Endothelial cell of umbilical vein (primary cell): ENCODE measurements around the gene GARIN1A. TPM values are rescaled to one million over a fixed set of nuclear protein-coding genes. Genes with fewer than 3 reads are reported as not detected.
"Not testable (repeated sequence)": the region's sequence is repeated elsewhere in the genome, so short reads cannot be mapped to it uniquely, and the experiment has no call there.

Experiments
- BruUV-seq: library from RNA; stranded (reverse); fragments of 400-500 nt; replicated peaks from 2 replicates; lab custom pipeline; 2021; lab: Mats Ljungman, UMichigan
- CTCF ChIA-PET: fragments of 300-600, 350-600 bp; sonication (Branson Sonifier 250); formaldehyde crosslinking; loops from one replicate; lab custom pipeline; 2021; ENCODE audit warnings: antibody characterized with exemption, inconsistent platforms; lab: Charles Lee
- POLR2A ChIA-PET: fragments of 300-600, 350-600 bp; sonication (Branson Sonifier 250); formaldehyde crosslinking; loops from one replicate; lab custom pipeline; 2021; ENCODE audit warnings: antibody characterized with exemption, inconsistent platforms; lab: Charles Lee
- DNase-seq: peaks from one replicate; pipeline ENCODE4 v3.0.0-alpha.2; 2011; ENCODE audit warnings: low read depth, low spot score
- FAIRE-seq: peaks from 2 replicates; lab custom pipeline; 2011; peaks lifted over from hg19 to GRCh38; lab: Jason Lieb, UNC
- H2AFZ ChIP-seq: 2 replicates; pipeline ENCODE4 v1.6.0; 2012; ENCODE audit warnings: low read depth, low read length, control low read depth, inconsistent platforms
- H3K27ac ChIP-seq: 2 replicates; pipeline ENCODE4 v1.5.1; 2011; ENCODE audit warnings: low read depth, mild to moderate bottlenecking, control low read depth, low read length, moderate library complexity; ENCODE audit not compliant: insufficient read depth
- H3K27me3 ChIP-seq, 2 experiments: 2 replicates each; pipeline versions ENCODE4 v1.6.0 to v1.6.1; 2011; ENCODE audit warnings: low read length in 2 of 2, mixed read lengths in 1 of 2; ENCODE audit not compliant: control insufficient read depth in 2 of 2, insufficient read depth in 2 of 2
- H3K36me3 ChIP-seq, 2 experiments: 2 replicates in 1 of 2; 3 replicates in 1 of 2; pipeline ENCODE4 v1.5.1; 2011; ENCODE audit warnings: low read length in 2 of 2, mild to moderate bottlenecking in 1 of 2, moderate library complexity in 1 of 2; ENCODE audit not compliant: control insufficient read depth in 2 of 2, insufficient read depth in 2 of 2; ENCODE audit errors: extremely low read depth in 1 of 2
- H3K4me1 ChIP-seq: 3 replicates; pipeline ENCODE4 v1.5.1; 2011; ENCODE audit warnings: mild to moderate bottlenecking, low read length; ENCODE audit not compliant: control insufficient read depth, insufficient read depth; ENCODE audit errors: extremely low read depth
- H3K4me2 ChIP-seq: 2 replicates; pipeline ENCODE4 v1.6.1; 2011; ENCODE audit warnings: low read length, control low read depth, mixed read lengths; ENCODE audit not compliant: insufficient read depth
- H3K4me3 ChIP-seq, 3 experiments: fragments of 200-600 bp in 1 of 3; sonication (generic), shearing (Covaris generic) in 1 of 3; replicated peaks in 1 of 3; 2 replicates each; pipeline ENCODE4 v1.5.1; 2011 to 2016; ENCODE audit warnings: control low read depth in 3 of 3, low read length in 3 of 3, mild to moderate bottlenecking in 2 of 3, inconsistent platforms in 1 of 3, low read depth in 1 of 3, moderate library complexity in 1 of 3; ENCODE audit not compliant: insufficient read depth in 1 of 3
- H3K79me2 ChIP-seq: 2 replicates; pipeline ENCODE4 v1.6.0; 2012; ENCODE audit warnings: low read length, inconsistent platforms; ENCODE audit not compliant: control insufficient read depth, insufficient read depth
- H3K9ac ChIP-seq: replicated peaks from 2 replicates; pipeline ENCODE3; 2011; ENCODE audit warnings: low read length, control low read depth; ENCODE audit not compliant: insufficient read depth; ENCODE audit errors: extremely low read depth
- H3K9me1 ChIP-seq: replicated peaks from 3 replicates; pipeline ENCODE4 v1.6.0; 2011; ENCODE audit warnings: mild to moderate bottlenecking, low read length; ENCODE audit not compliant: control insufficient read depth, insufficient read depth; ENCODE audit errors: extremely low read depth
- H3K9me3 ChIP-seq: replicated peaks from 2 replicates; pipeline ENCODE4 v1.5.1; 2012; ENCODE audit warnings: low read length, inconsistent platforms; ENCODE audit not compliant: control insufficient read depth, insufficient read depth
- H4K20me1 ChIP-seq: replicated peaks from 2 replicates; pipeline ENCODE3; 2011; ENCODE audit warnings: mild to moderate bottlenecking, low read length; ENCODE audit not compliant: control insufficient read depth, insufficient read depth; ENCODE audit errors: extremely low read depth
- dilution Hi-C: fragments of 300-500 bp; cut with MboI; formaldehyde crosslinking; loops from one replicate; pipeline ENCODE4 v1.15.0; 2019; ENCODE audit warnings: low sequenced_read_pairs; ENCODE audit not compliant: extremely low pct_ligation_motif_present
- intact Hi-C: fragments of 100-400 bp; cut with micrococcal nuclease; formaldehyde crosslinking; loops from one replicate; pipeline ENCODE4 v1.10.0; 2022
- polyA plus RNA-seq, 4 experiments: library from polyadenylated mRNA; depleted of rRNA in 3 of 4; stranded (reverse) in 3 of 4; unstranded in 1 of 4; fragments of >200 nt; gene quantifications; 2 replicates each; pipeline versions ENCODE4 v1.2.1 to v1.2.3, GENCODE V29; 2011 to 2012; ENCODE audit warnings: missing spikeins in 1 of 4
- total RNA-seq: library from RNA; stranded (reverse); gene quantifications from 2 replicates; pipeline ENCODE4 v1.2.3, GENCODE V29; 2021

The GARIN1A gene
- total and polyA plus RNA-seq, 2 donors (not counting 3 experiments of a cell fraction or from before 2014, with no cell fraction given), result 0.65 to 3.6 TPM

DNA sequence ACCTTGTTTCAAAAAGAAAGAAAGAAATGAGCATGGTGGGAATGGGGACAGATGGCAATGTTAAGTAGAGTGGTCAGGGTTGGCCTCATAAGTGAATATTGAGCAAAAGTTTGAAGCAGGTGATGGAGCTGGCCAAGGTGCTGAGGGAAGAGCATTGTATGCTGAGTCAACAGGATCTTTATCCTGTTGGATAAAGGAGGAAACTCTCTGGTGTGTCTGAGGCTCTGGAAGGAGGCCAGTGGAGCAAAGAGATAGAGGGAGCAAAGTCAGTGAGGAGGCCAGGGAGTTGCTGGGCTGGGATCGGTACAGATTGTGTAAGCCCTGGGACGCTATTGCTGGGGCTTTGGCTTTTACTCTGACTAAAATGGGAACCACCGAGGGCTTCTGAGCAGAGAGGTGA, 38.2 kb upstream of the GARIN1A start:
- DNase-seq, intact Hi-C loops, H3K27ac ChIP-seq, CTCF ChIA-PET, H3K4me2 ChIP-seq, POLR2A ChIA-PET, H3K4me3 ChIP-seq, H3K4me1 ChIP-seq, H3K9ac ChIP-seq, H2AFZ ChIP-seq, BruUV-seq, H4K20me1 ChIP-seq, FAIRE-seq, H3K9me1 ChIP-seq, dilution Hi-C loops, H3K79me2 ChIP-seq, H3K27me3 ChIP-seq, H3K9me3 ChIP-seq: not testable (repeated sequence)
- peaks cover 0 to 16% of the 10 kb centered on the region in 2 experiments for H3K36me3 ChIP-seq

DNA sequence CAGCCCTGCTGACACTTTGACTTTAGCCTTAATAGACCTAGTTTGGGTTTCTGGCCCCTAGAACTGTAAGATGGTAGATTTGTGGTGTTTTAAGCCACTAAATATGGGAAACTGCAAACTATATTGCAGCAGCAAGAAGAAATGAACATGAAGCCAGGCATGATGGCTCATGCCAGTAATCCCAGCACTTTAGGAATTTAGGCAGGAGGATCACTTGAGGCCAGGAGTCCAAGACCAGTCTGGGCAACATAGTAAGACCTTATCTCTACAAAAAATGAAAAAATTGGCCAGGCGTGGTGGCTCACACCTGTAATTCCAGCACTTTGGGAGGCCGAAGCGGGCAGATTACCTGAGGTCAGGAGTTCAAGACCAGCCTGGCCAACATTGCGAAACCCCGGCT, 26.9 kb upstream of the GARIN1A start:
- dilution Hi-C loops, result not testable (repeated sequence)

GRCh38 chr7:128645844-128646243, 26.2 kb upstream of the GARIN1A start:
- H3K27ac ChIP-seq, H3K36me3 ChIP-seq, H3K4me2 ChIP-seq, POLR2A ChIA-PET, H3K9ac ChIP-seq, H3K9me3 ChIP-seq, FAIRE-seq, DNase-seq, CTCF ChIA-PET, H3K4me1 ChIP-seq, H3K79me2 ChIP-seq, H3K27me3 ChIP-seq, H2AFZ ChIP-seq, BruUV-seq, H3K4me3 ChIP-seq, intact Hi-C loops, H4K20me1 ChIP-seq, H3K9me1 ChIP-seq, dilution Hi-C loops: not testable (repeated sequence)

More for the DNA sequence above, 26.9 kb upstream of the GARIN1A start:
- POLR2A ChIA-PET, result interaction anchor here (0.6 kb wide), 1 partner anchor 123 kb away, joined by 7 read pairs; no protein-coding TSS in a partner anchor
- H3K27me3 ChIP-seq, FAIRE-seq, DNase-seq, H3K4me2 ChIP-seq, H3K27ac ChIP-seq, H4K20me1 ChIP-seq, H3K79me2 ChIP-seq, H3K9me3 ChIP-seq, intact Hi-C loops, BruUV-seq, H3K9ac ChIP-seq, H3K36me3 ChIP-seq, H2AFZ ChIP-seq, CTCF ChIA-PET, H3K9me1 ChIP-seq, H3K4me1 ChIP-seq, H3K4me3 ChIP-seq: not testable (repeated sequence)

GRCh38 chr7:128646877-128647276, 25.2 kb upstream of the GARIN1A start:
- FAIRE-seq, H3K4me1 ChIP-seq, H2AFZ ChIP-seq, dilution Hi-C loops, H3K4me3 ChIP-seq, H3K36me3 ChIP-seq, H3K79me2 ChIP-seq, H3K9ac ChIP-seq, BruUV-seq, DNase-seq, H3K9me3 ChIP-seq, H3K4me2 ChIP-seq, POLR2A ChIA-PET, H3K27me3 ChIP-seq, intact Hi-C loops, H4K20me1 ChIP-seq, H3K9me1 ChIP-seq, CTCF ChIA-PET, H3K27ac ChIP-seq: not testable (repeated sequence)
